ENCODE results near the gene NTNG2.
A peak's percentile ranks its signal among the peaks of the same experiment; 100 is the strongest.

Gene NTNG2

GRCh38 chr9:132147839-132148238, 14.0 kb upstream of the NTNG2 start:
- DNase-seq, result no peak

GRCh38 chr9:132150256-132150655, 11.6 kb upstream of the NTNG2 start:
- no peak for DNase-seq

GRCh38 chr9:132151118-132151517, 10.7 kb upstream of the NTNG2 start:
- no peak for DNase-seq

- DNase-seq, result no peak
Measured at GRCh38 chr9:132152231-132152630, 9.6 kb upstream of the NTNG2 start.

GRCh38 chr9:132154863-132155567, 6.8 kb upstream of the NTNG2 start:
- no peak for DNase-seq

GRCh38 chr9:132155568-132155895, 6.3 kb upstream of the NTNG2 start:
- no peak for DNase-seq

GRCh38 chr9:132156262-132156661, 5.6 kb upstream of the NTNG2 start:
- DNase-seq, result no peak

- no peak for DNase-seq
Measured at GRCh38 chr9:132157347-132158116, 4.3 kb upstream of the NTNG2 start.

- no peak for DNase-seq
Measured at GRCh38 chr9:132160802-132161742, 786 bp upstream of the NTNG2 start.

GRCh38 chr9:132162764-132163456, 1.1 kb downstream of the NTNG2 start:
- DNase-seq, result no peak

GRCh38 chr9:132163457-132163875, 1.6 kb downstream of the NTNG2 start:
- no peak for DNase-seq

GRCh38 chr9:132163876-132164603, 2.2 kb downstream of the NTNG2 start:
- no peak for DNase-seq

- no peak for DNase-seq
Measured at GRCh38 chr9:132164604-132165362, 2.9 kb downstream of the NTNG2 start.

- no peak for DNase-seq
Measured at GRCh38 chr9:132166599-132166998, 4.7 kb downstream of the NTNG2 start.

- DNase-seq, result no peak
Measured at GRCh38 chr9:132167192-132167591, 5.3 kb downstream of the NTNG2 start.

- no peak for DNase-seq
Measured at GRCh38 chr9:132168347-132168746, 6.5 kb downstream of the NTNG2 start.

- DNase-seq, result no peak
Measured at GRCh38 chr9:132168851-132169250, 7.0 kb downstream of the NTNG2 start.

- DNase-seq, result peak; percentile 46 to 57
Measured at GRCh38 chr9:132169672-132170392, 8.0 kb downstream of the NTNG2 start.

GRCh38 chr9:132171702-132172101, 9.8 kb downstream of the NTNG2 start:
- DNase-seq, result no peak

GRCh38 chr9:132172185-132172584, 10.3 kb downstream of the NTNG2 start:
- no peak for DNase-seq

GRCh38 chr9:132175431-132175830, 13.6 kb downstream of the NTNG2 start:
- no peak for DNase-seq

All from NCI-H1930 (cell line).